ENCODE results near the gene DNAJB12.
"Not testable (repeated sequence)": the region's sequence is repeated elsewhere in the genome, so short reads cannot be mapped to it uniquely, and the experiment has no call there.

Gene DNAJB12

DNA sequence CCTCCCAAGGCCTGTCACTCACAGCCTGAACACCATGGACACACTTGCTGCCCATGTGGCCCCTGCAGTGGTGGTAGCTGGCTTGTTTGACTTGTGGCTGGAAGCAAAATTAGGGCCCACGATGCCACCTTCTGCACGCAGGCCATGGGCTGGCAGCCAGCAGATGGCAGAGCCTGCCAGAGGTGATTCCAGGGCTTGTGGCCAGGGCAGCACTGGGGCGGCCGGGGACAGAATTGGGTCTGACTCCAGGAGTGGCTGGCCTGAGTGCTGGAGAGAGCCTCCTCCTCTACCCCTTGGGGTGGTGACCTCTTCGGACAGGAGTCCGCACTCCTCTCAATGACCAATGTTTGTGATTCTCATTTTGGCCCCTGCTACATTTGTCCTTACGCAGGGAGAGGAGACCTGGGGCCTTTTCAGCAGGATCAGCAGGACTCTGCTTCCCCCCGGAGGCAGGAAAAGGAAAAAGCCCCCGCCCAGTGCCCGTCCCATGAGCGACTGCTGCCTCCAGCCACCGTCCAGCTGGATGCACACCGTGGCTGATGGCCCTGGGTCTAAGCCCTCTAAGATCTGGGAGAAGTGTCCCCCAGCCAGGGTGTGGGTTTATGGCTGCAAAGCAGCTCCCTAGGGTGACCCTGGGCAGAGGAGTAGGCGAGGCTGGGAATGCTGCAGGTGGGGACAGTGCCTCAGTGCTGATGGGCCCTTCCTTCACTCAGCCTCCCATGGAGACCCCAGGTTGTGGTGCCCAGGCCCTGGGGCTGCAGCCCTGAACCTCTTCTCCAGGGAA is 26.5 kb downstream of the DNAJB12 start:
- no peak overlapping the region for H3K4me3 ChIP-seq (ENCODE audit: low read length)
- TF ChIP-seq, protein P1, sequence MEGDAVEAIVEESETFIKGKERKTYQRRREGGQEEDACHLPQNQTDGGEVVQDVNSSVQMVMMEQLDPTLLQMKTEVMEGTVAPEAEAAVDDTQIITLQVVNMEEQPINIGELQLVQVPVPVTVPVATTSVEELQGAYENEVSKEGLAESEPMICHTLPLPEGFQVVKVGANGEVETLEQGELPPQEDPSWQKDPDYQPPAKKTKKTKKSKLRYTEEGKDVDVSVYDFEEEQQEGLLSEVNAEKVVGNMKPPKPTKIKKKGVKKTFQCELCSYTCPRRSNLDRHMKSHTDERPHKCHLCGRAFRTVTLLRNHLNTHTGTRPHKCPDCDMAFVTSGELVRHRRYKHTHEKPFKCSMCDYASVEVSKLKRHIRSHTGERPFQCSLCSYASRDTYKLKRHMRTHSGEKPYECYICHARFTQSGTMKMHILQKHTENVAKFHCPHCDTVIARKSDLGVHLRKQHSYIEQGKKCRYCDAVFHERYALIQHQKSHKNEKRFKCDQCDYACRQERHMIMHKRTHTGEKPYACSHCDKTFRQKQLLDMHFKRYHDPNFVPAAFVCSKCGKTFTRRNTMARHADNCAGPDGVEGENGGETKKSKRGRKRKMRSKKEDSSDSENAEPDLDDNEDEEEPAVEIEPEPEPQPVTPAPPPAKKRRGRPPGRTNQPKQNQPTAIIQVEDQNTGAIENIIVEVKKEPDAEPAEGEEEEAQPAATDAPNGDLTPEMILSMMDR (conservative IDR thresholded peaks at IDR 0.05; ENCODE audit: low read length) = peak; percentile 69
- peak; percentile 69 for DNase-seq (ENCODE audit: low read depth)

DNA sequence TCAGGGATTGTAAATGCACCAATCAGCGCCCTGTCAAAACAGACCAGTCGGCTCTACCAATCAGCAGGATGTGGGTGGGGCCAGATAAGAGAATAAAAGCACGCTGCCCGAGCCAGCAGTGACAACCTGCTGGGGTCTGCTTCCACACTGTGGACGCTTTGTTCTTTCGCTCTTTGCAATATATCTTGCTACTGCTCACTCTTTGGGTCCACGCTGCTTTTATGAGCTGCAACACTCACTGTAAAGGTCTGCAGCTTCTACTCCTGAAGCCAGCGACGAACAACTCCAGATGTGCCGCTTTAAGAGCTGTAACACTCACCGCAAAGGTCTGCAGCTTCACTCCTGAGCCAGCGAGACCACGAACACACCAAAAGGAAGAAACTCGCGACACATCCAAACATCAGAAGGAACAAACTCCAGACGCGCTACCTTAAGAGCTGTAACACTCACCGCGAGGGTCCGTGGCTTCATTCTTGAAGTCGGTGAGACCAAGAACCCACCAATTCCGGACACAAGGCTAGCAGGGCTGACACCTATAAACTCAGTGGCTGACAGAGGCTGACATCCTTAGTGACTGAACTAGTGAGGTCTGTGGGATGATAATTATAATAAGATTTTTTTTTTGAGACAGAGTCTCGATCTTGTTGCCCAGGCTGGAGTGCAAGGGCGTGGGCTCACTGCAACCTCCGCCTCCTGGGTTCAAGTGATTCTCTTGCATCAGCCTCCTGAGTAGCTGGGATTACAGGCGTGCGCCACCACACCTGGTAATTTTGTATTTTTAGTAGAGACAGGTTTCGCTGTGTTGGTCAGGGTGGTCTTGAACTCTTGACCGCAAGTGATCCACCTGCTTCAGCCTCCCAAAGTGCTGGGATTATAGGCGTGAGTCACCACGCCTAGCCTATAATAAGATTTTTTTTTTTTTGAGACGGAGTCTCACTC is 27.8 kb downstream of the DNAJB12 start:
- DNase-seq (ENCODE audit: low read depth); H3K4me3 ChIP-seq (ENCODE audit: low read length): not testable (repeated sequence)

DNA sequence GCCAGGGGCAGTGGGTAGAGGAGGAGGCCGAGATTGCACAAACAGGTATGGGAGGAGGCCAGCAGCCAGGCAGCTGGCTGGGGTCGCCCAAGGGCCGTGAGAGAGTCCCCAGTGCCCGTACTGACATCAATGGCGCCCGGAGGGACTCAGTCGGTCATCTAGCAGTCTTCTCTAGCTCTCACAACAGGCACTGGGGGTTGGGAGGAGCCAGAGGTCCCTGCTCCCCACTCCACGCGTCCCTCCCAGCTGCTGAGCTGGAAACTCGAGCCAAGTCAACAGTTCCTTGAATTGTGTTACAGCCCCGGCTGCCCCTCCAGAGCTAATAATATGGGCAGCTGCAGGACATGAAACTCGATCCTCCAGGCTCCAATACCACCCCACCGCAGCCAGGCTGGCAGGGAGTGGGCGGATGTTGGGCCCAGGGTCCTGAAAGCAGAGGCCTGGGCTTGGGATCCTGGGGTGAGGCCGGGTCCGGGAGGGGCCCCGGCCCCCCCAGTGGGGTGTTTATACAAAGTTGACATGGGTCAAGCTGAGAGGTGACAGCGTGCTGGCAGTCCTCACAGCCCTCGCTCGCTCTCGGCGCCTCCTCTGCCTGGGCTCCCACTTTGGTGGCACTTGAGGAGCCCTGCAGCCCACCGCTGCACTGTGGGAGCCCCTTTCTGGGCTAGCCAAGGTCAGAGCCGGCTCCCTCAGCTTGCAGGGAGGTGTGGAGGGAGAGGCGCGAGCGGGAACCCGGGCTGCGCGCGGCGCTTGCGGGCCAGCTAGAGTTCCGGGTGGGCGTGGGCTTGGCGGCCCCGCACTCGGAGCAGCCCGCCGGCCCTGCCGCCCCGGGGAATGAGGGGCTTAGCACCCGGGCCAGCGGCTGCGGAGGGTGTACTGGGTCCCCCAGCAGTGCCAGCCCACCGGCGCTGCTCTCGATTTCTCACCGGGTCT is 29.2 kb downstream of the DNAJB12 start:
- not testable (repeated sequence) for H3K4me3 ChIP-seq (ENCODE audit: low read length); DNase-seq (ENCODE audit: low read depth)

DNA sequence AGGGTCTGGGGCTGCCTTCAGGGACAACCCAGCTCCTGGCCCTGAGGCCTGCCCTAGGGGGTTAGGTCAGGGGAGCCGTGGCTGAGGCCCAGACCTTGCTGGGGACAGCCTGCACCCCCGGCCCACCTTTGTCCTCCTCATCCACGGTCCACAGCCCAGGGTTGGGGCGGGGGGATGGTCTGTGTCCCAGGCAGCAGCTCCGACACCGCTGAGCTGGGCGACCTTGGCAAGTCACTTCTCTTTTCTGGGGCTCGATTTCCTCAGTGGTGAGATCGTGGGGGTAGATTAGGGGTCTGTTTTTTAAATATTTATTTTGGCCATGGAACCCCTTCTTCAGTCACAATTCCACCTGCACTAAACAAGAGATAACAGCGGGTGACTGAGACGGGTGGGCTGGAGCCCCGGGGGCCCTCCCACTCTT is 30.9 kb downstream of the DNAJB12 start:
- DNase-seq (ENCODE audit: low read depth) = no peak
- H3K4me3 ChIP-seq (ENCODE audit: low read length) = no peak overlapping the region
- TF ChIP-seq, protein P1 (conservative IDR thresholded peaks at IDR 0.05; ENCODE audit: low read length) = no peak

DNA sequence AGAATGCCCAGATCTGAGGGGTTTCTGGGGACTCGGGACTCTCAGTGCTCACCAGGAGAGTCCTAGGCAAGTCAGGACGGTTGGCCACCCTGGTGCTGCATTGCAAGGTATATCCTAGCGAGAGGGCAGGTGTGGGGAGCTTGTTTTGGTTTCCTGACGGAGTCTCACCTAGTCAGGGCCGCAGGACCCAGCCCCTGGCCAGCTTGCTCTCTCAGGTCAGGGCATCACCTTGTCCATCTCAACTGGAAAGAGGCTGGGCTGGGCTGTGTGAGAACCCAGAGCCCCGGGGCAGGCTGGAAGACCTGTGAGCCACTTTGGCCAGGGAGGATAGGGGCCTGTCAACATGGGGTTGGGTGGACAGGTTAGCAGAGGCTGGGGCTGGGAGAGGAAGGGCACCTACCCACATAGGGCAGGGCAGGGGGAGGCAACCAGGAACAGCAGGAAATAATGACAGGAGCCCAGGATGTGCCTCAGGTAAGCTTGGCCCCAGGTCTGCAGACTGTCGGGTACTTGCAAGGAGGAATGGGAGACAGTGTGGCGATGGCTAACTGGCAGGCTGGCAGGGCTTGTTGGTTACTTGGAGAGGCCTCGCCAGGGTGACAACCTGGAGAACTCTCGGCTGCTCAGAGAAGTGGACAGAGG is 31.5 kb downstream of the DNAJB12 start:
- TF ChIP-seq, protein P1 (conservative IDR thresholded peaks at IDR 0.05; ENCODE audit: low read length) = no peak
- no peak overlapping the region for H3K4me3 ChIP-seq (ENCODE audit: low read length)
- DNase-seq (ENCODE audit: low read depth) = no peak

DNA sequence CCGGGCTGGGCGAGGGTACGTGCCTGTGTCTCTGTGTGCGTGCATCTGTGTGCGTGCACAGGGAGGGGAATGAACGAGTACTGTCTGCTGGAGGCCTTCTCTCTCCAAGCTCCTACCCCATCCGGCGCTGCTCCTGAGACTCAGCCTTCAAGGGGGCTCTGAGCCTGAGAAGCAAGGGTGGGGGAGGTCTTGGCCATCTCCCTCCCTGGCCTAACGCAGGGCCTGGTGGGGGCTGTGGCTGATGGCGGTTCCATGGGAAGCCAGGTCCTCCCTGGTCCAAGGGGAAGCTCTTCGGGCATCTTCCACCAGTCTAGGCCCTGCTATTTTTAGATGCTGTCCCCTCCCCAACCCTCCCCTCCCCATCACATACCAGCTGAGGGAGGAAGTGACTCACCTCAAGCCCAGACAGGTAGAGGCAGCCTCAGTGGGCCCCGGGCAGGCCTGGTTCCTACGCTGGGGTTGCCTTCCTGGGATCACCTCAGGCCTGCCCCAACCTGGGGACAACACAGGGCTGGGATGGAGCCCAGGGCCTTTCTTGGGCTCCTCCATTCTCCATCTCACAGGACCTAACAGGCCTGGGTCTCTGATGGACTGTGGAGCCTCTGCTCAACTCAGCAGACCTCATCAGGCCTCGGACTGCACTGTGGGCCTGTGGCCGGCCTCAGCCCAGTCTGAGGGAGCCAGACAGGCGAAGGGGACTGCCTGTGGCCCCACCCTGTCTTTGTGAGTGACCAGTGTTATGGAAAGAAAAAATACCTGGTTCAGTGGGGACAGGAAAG is 32.2 kb downstream of the DNAJB12 start:
- no peak overlapping the region for H3K4me3 ChIP-seq (ENCODE audit: low read length)
- no peak for DNase-seq (ENCODE audit: low read depth)
- TF ChIP-seq, protein P1 (conservative IDR thresholded peaks at IDR 0.05; ENCODE audit: low read length) = no peak

DNA sequence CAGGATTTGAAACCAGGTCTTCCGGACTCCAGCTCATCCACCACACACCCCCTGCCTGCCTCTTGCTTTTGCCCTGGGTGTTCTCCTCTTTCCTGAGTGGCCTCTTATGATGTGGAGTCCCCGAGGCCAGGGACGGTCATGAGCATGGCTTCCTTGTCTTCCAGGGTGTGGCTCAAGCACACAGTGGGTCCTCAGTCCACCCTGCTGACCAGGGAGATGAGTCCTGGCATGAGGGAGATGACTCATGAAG is 32.8 kb downstream of the DNAJB12 start:
- TF ChIP-seq, protein P1 (conservative IDR thresholded peaks at IDR 0.05; ENCODE audit: low read length) = no peak
- no peak for DNase-seq (ENCODE audit: low read depth)

More for the DNA sequence above, 32.8 kb downstream of the DNAJB12 start:
- H3K4me3 ChIP-seq (ENCODE audit: low read length) = no peak overlapping the region

Data from AG10803 (cell line).